Measurements from ENCODE around the gene RASSF7.
A peak's percentile ranks its signal among the peaks of the same experiment; 100 is the strongest.

Gene RASSF7

GRCh38 chr11:598005-598680 lies 37.4 kb downstream of the RASSF7 start:
- TF ChIP-seq, protein P1, sequence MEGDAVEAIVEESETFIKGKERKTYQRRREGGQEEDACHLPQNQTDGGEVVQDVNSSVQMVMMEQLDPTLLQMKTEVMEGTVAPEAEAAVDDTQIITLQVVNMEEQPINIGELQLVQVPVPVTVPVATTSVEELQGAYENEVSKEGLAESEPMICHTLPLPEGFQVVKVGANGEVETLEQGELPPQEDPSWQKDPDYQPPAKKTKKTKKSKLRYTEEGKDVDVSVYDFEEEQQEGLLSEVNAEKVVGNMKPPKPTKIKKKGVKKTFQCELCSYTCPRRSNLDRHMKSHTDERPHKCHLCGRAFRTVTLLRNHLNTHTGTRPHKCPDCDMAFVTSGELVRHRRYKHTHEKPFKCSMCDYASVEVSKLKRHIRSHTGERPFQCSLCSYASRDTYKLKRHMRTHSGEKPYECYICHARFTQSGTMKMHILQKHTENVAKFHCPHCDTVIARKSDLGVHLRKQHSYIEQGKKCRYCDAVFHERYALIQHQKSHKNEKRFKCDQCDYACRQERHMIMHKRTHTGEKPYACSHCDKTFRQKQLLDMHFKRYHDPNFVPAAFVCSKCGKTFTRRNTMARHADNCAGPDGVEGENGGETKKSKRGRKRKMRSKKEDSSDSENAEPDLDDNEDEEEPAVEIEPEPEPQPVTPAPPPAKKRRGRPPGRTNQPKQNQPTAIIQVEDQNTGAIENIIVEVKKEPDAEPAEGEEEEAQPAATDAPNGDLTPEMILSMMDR (IDR thresholded peaks at IDR 0.05; ENCODE audit: low read depth, low read length): no peak
- DNase-seq (ENCODE audit: low read depth in 2 of 2): no peak
- H3K4me3 ChIP-seq (replicated peaks in 1 of 2; ENCODE audit: low read depth in 2 of 2, low read length in 2 of 2): no peak overlapping the region

DNA sequence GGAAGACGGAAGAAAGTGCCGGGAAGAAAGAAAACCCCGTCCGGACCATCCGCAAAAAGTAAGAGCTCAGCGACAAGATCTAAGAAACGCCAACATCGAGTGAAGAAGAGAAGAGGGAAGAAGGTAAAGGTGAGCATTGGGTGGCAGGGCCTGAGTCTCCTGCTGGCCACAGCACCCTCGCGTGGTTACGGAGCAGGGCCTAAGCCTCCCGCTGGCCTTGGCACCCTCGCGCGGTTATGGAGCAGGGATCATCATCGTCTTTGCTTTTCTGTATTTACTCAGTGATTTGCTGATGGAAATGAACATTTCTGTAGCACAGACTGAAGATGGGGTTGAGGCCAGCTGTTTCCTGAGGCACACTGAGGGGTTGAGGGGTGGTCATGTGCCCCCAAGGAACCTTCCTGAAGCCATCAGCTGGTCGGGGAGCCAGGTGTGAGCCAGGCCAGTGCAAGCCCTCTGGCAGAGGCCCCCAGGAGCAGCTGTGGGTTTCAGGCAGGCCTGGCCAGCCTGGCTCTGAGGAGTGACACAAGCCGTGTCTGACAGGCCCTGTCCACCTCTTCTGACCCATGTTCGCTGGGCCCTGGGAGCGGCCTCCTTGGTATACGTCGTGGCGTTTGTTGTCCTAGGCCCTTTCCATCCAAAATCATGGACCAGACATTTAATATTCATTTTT lies 40.9 kb downstream of the RASSF7 start:
- no peak overlapping the region for H3K4me3 ChIP-seq (replicated peaks in 1 of 2; ENCODE audit: low read depth in 2 of 2, low read length in 2 of 2)
- DNase-seq (ENCODE audit: low read depth in 2 of 2): no peak
- TF ChIP-seq, protein P1 (IDR thresholded peaks at IDR 0.05; ENCODE audit: low read depth, low read length): no peak

DNA sequence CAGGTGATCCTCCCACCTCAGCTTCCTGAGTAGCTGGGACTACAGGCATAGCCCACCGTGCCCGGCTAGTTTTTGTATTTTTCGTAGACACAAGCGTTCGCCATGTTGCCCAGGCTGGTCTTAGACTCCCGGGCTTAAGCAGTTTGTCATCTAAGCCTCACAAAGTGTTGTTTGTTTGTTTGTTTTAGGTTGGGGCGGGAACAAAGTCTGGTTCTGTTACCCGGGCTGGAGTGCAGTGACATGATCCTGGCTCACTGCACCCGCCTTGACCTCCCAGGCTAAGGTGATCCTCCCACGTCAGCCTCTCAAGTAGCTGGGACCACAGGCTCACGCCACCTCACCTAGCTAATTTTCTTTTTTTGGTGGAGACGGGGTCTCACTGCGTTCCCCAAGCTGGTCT lies 42.4 kb downstream of the RASSF7 start:
- no peak for DNase-seq (ENCODE audit: low read depth in 2 of 2)
- TF ChIP-seq, protein P1 (IDR thresholded peaks at IDR 0.05; ENCODE audit: low read depth, low read length): no peak
- H3K4me3 ChIP-seq (replicated peaks in 1 of 2; ENCODE audit: low read depth in 2 of 2, low read length in 2 of 2): no peak overlapping the region

DNA sequence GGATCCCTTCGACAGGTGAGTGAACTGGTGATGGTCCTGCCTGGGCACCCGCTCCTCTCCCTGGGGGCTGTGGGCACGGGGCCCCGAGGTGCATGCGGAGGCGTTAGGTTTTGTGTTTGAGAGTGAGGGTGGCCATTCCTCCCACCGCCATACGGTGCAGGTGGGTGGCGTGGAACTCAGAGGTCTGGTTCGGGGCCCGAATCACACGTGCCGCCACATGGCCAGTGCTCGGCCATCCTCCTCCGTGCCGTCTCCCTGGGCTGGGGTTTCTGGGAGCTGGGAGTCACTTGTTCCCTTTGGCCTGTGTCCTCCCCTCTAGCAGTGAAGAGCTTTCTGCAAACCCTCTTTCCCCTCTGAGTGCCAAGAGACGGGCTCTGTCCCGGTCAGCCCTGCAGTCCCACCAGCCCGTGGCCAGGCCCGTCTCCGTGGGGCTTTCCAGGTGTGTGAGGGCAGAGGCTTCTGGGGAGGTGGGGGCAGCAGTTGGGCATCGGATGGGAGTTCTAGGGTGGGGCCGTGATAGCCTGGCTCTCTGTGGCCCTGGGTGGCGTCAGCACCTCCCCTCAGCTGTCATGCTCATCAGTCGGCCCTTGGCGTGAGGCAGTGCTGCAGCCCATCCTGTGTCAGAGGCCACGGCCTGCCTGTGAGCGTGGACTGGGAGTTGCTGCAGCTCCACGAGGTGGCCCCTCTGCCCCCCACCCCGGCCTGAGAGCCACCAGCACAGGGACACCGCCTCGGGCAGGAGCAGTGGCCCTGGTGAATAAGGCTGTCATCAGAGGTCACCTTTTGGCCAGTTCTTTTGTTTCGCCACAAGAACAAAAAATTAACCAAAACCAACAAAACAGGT lies 44.7 kb downstream of the RASSF7 start:
- TF ChIP-seq, protein P1 (IDR thresholded peaks at IDR 0.05; ENCODE audit: low read depth, low read length): no peak
- DNase-seq (ENCODE audit: low read depth in 2 of 2): no peak
- H3K4me3 ChIP-seq (replicated peaks in 1 of 2; ENCODE audit: low read depth in 2 of 2, low read length in 2 of 2): no peak overlapping the region

DNA sequence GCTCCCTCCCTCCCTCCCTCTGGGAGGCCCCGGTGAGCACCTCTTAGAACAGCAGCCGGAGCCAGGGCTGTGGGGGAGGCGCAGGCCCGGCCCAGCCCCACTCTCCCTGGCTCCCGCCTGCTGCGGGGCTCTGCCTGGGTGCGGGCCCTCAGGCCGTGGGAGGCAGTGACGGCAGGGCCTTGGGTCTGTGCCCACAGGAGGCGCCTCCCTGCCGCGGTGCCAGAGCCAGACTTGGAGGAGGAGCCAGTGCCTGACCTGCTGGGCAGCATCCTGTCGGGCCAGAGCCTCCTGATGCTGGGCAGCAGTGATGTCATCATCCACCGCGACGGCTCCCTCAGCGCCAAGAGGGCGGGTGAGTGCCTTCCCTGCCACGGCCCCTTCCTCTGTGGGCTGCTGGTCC lies 45.5 kb downstream of the RASSF7 start:
- no peak overlapping the region for H3K4me3 ChIP-seq (replicated peaks in 1 of 2; ENCODE audit: low read depth in 2 of 2, low read length in 2 of 2)
- peak; percentile 51 to 84 for DNase-seq (ENCODE audit: low read depth in 2 of 2)
- TF ChIP-seq, protein P1 (IDR thresholded peaks at IDR 0.05; ENCODE audit: low read depth, low read length): no peak

DNA sequence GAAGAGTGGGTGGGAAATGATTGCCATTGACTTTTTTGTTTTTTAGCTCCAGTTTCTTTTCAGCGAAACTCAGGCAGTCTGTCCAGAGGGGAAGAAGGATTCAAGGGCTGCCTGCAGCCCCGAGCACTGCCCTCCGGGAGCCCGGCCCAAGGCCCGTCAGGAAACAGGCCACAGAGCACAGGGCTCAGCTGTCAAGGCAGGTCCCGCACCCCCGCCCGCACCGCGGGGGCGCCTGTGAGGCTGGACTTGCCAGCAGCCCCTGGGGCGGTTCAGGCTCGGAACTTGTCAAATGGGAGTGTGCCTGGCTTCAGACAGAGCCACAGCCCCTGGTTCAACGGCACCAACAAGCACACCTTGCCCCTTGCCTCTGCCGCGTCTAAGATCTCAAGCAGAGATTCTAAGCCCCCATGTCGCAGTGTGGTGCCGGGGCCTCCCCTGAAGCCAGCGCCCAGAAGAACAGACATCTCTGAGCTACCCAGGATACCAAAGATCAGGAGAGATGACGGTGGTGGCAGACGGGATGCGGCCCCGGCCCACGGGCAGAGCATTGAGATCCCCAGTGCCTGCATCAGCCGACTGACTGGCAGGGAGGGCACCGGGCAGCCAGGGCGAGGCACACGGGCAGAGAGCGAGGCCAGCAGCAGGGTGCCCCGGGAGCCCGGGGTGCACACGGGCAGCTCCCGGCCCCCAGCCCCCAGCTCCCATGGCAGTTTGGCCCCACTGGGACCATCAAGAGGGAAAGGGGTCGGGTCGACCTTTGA lies 46.4 kb downstream of the RASSF7 start:
- no peak overlapping the region for H3K4me3 ChIP-seq (replicated peaks in 1 of 2; ENCODE audit: low read depth in 2 of 2, low read length in 2 of 2)
- no peak for DNase-seq (ENCODE audit: low read depth in 2 of 2)
- TF ChIP-seq, protein P1 (IDR thresholded peaks at IDR 0.05; ENCODE audit: low read depth, low read length): no peak

Measured in cardiac fibroblast (primary cell).